HG02798 (cell line): Measurements from ENCODE around the gene SPRY4.
"Not testable (repeated sequence)": the region's sequence is repeated elsewhere in the genome, so short reads cannot be mapped to it uniquely, and the experiment has no call there.

Experiments used
- ATAC-seq: cut with Tn5 transposase; IDR thresholded peaks from one replicate; pipeline ENCODE4 v1.9.1; 2021; ENCODE audit warnings: mild to moderate bottlenecking; ENCODE audit not compliant: unreplicated experiment, poor library complexity

SPRY4 gene

GRCh38 chr5:142297786-142298185 is 27.0 kb downstream of the SPRY4 start:
- not testable (repeated sequence) for ATAC-seq

- ATAC-seq: no peak
Observed at GRCh38 chr5:142296914-142297417, 27.9 kb downstream of the SPRY4 start.

DNA sequence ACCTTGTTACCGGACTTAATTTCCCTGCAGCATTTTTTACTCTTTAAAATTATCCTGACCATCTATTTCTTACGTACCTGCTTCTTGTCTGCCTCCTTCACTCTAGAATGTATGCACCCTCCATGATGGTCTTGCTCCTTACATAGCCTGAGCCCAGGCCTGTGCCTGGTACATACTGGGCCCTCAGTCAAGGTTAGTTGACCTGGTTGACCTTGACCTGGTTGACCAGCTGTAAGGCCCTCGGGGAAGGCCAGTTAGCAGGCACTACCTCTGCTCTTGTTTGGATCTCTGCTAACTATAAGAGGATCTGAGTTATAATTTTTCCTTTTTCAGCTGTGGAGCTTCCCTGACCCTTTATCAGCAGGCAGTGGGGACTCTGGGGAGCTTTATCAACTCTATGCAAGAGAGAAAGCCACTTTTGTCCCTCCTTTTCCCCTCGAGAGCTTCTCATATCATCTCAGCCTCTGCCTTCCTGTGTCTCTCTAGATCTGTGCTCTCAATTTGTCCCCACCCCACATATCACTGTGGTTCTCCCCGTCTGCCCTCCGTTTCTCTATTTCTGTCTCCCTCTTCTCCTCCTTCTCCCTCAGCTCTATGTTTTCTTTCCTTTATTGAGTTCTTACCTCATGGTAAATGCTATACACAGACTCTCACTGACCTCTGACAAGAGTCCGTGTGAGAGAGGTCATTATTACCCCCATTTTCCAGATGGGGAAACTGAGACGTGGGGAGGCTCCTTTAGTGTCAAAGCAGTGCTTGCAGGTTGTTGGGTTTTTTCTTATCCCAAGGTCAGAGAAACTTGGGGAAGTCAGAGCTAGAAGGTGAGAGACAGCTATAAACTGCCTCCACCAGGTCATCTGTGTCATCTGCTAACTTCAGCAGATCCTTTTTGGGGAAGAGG is 28.6 kb downstream of the SPRY4 start:
- no peak for ATAC-seq

DNA sequence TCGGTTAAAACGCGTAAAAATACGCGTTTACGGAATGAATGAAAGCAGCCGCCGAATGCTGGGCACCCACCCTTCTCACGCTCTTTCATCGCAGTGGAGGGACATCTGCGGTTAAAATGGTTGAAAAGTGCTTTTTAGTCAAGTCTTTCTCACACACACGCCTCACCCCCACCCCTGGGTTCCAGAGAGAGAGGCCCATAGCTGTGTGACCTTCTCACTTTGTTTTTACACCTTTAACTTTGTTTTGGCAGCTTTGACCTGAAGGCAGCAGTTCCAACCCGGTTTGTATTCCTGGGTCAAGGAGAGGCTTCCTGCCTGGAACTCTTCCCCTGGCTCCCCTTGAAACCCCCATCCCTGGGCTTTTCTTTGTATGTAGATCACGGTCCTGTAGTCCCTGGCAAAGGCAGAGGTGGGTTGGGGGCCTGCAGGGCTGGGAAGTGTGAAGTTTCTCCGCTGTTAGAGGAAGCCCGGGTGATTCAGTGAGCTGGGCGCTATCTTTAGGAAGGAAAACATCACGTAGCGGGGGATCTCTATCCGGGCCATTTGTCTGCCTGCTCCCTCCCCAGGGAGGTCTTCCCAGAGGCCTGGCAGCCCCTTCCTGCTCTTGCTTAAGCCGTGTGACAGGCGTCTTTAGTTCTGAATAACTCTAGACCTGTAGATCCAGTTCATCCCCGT is 29.6 kb downstream of the SPRY4 start:
- ATAC-seq: no peak

GRCh38 chr5:142293486-142293885 is 31.3 kb downstream of the SPRY4 start:
- no peak for ATAC-seq

GRCh38 chr5:142292808-142293207 is 32.0 kb downstream of the SPRY4 start:
- ATAC-seq: no peak

- ATAC-seq: no peak
Observed at GRCh38 chr5:142292249-142292648, 32.6 kb downstream of the SPRY4 start.

- ATAC-seq: no peak
Observed at GRCh38 chr5:142290577-142291299, 34.1 kb downstream of the SPRY4 start.

DNA sequence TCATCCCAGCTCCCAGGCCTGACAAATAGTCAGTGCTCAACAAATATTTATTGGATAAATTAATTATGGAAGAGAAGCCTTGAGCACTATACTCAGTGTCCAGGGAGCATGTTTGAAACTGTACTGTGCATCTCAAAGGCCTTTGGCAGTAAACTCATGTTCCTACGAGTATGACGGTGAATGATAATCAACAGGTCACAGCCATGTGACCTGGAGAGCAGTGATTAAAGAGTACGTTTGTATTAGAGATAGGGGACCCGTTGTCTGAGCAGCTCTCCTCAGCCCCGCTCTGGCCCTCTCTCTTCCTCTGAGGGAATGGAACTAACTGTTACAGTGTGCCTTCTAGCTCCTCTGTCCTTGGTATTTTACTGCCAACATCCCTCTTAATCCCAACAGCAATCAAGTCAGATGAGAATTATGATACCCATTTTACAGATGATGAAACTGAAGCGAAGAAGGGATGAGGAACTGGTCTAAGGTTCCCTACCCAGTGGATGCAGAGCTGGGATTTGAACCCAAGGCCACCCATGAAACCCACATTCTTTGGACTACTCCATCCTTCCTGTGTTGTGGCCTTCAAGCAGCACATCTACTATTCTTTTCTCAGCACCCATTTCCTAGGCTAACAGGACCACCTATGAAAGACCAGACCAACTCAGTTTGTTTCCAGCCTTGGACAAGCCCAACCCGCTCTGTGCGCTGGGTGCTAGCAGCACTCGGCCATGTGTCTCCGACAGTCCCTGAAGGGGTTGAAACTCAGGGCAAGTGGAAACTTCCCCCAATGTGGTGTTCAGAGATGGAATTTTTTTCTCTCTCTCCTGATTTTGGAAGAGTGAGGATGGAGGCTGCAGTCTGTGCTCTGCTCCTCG is 34.9 kb downstream of the SPRY4 start:
- no peak for ATAC-seq

DNA sequence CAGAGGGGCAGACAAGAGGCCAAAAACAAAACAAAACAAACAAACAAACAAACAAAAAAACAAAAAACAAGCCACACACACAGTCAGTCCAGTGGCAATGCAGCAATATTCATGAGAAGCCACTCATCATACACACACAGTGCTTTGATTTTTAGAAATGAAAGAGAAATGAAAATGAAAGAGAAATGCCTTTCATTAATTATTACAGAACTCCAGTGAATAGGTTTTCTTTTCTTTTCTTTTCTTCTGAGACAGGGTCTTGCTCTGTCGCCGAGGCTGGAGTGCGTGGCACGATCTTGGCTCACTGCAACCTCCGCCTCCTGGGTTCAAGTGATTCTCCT is 36.9 kb downstream of the SPRY4 start:
- no peak for ATAC-seq

DNA sequence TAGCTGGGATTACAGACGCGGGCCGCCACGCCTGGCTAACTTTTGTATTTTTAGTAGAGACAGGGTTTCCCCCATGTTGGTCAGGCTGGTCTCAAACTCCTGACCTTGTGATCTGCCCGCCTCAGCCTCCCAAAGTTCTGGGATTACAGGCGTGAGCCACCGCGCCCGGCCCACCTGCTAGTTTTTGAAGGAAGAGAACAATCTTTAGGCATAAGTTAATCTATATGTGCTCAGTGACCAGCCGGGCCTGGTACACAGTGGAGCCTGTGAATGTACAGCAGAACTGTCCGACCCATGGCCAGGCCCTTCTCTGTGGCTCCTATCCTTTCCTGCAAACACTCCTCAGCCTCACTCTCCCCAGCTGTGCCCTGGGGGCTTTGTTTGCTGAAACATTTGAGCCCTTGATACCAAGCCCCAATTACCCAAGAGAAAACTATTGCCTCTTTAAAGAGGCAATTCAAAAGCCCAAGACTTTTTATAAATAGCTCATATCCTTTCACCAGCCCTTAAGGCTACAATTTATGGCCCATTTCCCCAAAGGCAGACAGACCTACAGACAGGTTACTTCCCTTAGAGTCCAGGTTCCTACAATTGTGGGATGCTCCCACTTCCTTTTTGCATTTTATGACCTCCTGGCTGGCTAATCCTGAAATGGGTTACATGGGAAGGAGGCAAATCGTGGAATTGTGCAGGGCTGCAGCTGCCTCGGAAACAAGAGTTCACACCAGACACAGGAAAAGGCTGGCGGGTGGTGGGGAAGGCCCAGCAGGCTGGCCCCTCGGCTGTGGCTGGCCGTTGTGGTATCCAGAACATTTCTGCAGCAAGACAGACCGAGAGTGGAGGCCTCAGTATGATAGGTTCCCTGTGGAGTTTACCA is 37.5 kb downstream of the SPRY4 start:
- ATAC-seq: no peak

GRCh38 chr5:142286111-142286510 is 38.7 kb downstream of the SPRY4 start:
- ATAC-seq: no peak

DNA sequence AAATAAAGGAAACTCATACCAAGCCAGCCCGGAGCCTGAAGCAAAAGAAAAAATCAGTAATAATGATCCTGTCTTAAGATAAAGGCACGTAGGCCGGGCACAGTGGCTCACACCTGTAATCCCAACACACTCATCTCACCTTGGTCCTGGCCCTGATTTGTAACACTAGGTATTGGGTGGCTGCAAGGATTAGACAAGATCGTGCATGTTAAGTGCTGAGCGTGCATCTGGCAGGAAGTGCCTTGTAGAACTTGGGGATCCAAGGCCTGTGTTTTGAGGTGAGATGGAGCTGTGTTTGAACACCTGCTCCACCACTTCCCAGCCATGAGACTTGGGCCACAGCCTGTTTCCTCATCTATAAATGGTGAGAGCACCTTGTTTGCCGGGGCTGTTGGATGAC is 41.5 kb downstream of the SPRY4 start:
- no peak for ATAC-seq

DNA sequence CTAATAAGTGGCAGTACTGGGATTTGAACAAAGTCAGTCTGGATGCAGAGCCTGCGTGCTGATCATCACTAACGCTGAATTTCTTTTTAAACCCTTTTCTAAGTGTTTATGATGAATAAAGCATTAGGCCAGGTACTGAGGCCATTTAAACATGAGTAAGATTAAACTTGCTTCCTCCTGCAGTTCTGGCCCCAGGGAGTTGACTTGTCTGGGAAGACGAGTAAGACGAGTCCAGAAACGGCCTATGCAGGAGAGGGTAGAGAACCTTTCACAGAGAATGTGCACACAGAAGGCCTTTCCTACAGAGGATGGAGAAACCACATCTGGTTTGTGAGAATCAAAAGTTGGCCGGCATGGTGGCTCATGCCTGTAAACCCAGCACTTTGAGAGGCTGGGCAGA is 42.9 kb downstream of the SPRY4 start:
- no peak for ATAC-seq

- ATAC-seq: no peak
Observed at GRCh38 chr5:142281008-142281367, 43.8 kb downstream of the SPRY4 start.

- no peak for ATAC-seq
Observed at GRCh38 chr5:142280066-142281007, 44.5 kb downstream of the SPRY4 start.

DNA sequence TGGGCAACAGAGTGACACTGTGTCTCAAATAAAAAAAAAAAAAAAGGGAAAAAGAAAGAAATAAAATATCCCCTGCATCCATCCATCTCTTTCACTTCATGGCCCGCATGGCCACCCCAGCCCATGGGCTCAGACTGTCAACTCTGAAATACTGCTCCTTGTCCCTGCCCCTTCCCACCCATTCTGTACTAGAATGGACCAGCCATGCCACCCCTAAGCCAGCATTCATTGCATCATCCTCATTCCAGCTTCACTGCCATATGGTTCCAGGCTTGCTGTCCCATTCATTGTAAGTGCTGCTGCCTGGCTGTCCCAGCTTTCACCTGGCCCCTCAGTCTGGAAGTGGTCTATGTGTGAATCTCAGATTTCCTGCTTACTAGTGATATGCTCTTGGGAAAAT is 46.2 kb downstream of the SPRY4 start:
- no peak for ATAC-seq

- ATAC-seq: no peak
Observed at GRCh38 chr5:142277796-142278195, 47.0 kb downstream of the SPRY4 start.
